GM12801 (cell line): ENCODE data around the gene VKORC1L1.

ENCODE experiments used
- TF ChIP-seq, protein P1 (sequence below): IDR thresholded peaks from one replicate; pipeline ENCODE4 v1.5.1; 2011; ENCODE audit warnings: control low read depth; ENCODE audit not compliant: insufficient read length; ENCODE audit errors: extremely low read depth

Gene VKORC1L1

DNA sequence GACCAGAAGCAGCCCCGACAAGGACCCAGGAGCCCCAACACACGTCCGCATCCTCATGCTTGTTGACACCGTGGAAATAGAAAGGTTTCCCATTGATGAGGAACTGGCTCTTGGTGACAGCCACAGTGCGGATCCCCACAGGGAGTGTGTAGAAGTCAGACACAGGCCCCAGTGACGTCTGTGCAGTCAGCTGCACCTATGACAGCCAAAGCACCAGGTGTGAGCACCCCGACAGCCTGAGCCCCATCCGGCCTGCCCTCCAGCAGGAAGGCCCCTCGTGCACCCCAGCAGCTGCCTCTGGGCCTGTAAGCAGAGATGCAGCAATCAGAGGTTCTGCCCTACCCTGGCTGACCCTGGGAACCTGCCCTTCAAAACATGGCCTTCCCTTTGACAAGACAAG, 102.0 kb downstream of the VKORC1L1 start:
- TF ChIP-seq, protein P1, sequence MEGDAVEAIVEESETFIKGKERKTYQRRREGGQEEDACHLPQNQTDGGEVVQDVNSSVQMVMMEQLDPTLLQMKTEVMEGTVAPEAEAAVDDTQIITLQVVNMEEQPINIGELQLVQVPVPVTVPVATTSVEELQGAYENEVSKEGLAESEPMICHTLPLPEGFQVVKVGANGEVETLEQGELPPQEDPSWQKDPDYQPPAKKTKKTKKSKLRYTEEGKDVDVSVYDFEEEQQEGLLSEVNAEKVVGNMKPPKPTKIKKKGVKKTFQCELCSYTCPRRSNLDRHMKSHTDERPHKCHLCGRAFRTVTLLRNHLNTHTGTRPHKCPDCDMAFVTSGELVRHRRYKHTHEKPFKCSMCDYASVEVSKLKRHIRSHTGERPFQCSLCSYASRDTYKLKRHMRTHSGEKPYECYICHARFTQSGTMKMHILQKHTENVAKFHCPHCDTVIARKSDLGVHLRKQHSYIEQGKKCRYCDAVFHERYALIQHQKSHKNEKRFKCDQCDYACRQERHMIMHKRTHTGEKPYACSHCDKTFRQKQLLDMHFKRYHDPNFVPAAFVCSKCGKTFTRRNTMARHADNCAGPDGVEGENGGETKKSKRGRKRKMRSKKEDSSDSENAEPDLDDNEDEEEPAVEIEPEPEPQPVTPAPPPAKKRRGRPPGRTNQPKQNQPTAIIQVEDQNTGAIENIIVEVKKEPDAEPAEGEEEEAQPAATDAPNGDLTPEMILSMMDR = no peak

DNA sequence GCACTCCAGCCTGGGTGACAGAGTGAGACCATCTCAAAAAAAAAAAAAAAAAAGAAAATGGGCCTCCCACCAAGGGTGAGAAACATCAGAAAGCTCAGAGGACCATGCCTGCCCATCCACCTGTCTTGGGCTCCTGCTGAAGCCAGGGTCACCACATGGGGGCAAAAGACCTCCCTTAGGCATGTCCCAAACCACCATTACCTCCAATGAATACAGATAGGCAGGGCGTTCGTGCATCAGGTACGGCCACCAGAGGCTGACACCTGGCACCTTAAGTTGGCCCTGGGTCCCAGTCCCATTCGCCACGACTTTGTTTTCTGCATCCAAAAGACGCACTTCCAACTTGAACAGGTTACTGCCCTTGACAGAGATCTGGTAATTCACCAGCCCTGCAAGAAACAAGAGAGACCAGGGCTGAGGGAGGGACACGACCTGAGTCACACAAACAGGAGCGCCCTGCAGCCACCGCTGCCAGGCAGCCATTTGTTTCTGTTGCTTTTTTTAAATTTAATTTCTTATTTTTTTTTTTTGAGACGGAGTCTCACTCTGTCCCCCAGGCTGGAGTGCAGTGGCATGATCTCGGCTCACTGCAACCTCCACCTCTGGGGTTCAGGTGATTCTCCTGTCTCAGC, 103.1 kb downstream of the VKORC1L1 start:
- TF ChIP-seq, protein P1 = no peak

DNA sequence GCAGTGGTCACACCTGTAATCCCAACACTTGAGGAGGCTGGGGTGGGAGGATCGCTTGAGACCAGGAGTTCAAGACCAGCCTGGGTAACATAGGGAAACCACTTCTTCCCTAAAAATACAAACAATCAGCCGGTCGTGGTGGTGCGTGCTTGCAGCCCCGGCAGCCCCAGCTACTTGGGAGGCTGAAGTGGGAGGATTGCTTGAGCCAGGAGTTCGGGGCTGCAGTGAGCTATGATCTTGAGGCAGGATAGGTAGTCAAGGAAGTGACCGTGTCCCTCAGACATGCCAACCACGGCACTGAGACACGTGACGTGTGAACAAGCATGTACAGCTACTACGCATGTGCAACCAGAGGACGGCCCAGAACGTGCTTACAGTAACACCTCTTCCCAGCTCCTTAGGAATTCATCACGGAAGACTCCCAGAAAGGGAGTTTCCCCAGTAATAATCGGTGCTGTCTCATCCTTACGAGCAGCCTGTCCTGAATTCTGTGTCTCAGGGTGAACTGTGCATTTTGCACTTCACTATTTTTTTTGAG, 103.9 kb downstream of the VKORC1L1 start:
- TF ChIP-seq, protein P1 = no peak

DNA sequence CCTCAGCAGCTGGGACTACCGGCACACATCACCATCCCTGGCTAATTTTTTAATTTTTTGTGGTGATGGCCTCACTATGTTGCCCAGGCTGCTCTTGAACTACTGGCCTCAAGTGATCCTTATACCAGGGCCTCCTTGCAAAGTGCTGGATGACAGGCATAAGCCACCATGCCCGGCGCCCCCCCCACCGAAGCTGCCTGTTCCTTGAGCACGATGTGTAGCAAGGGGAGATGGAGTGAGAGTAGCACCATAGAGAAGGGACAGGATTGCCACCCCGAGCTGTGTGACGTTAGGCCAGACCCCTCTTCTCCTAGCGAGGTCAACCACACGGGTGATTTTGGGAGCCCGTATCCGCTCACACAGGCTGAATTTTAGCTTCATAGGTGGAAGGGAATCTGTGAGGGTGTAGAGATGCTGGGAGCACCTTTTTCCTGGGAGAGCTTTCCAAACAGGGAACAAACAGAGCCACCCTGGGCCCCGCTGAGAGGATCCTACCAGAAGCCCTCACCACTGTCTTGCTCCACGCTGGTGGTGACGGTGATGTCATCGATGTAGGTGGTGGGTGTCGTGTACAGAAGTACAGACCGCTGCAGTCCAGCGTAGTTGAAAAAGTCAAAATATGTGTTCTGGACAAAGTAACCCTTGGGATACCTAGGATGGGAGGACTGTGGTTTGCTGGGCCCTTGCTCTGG, 106.2 kb downstream of the VKORC1L1 start:
- TF ChIP-seq, protein P1 = no peak

DNA sequence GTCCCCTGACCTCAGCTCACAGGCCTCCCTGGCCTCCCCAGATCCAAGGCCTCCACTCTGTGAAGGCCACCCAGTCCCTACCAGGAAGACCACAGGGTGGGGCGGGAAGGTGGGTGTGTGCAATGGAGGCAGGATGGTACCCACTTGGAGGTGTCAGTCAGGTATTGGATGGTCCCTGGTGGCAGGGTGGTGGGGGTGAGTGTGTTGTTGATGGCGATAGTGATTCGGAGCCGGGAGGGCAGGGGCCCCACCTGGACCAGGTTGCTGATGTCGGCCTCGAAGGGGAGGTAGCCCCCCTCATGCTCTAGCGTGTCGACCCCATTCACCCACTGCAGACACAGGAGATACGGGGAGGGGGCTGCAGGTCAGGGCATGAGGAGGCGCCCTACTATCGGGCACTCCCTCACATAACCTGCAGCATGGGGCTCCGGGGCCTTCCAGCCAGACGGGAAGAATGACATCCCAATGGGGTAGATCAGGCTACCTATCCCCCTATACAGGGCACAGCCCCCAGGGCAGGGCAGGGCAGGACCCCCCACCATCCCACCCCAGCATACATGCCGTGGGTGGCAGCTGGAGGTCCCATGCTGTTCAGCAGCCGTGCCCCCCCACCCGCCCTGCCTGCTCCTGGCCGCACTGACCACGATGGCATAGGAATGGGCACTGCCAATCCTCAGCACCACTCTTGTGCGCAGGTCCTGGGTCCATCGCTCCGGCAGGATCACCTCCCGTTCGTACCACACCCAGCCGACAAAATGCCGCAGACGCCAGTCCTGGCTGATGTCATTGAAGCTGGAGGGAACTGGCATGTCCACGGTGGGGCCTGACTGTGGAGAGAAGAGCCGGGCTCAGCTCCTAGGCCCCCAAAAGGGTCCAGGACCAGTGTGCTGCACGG, 107.0 kb downstream of the VKORC1L1 start:
- TF ChIP-seq, protein P1 = no peak

DNA sequence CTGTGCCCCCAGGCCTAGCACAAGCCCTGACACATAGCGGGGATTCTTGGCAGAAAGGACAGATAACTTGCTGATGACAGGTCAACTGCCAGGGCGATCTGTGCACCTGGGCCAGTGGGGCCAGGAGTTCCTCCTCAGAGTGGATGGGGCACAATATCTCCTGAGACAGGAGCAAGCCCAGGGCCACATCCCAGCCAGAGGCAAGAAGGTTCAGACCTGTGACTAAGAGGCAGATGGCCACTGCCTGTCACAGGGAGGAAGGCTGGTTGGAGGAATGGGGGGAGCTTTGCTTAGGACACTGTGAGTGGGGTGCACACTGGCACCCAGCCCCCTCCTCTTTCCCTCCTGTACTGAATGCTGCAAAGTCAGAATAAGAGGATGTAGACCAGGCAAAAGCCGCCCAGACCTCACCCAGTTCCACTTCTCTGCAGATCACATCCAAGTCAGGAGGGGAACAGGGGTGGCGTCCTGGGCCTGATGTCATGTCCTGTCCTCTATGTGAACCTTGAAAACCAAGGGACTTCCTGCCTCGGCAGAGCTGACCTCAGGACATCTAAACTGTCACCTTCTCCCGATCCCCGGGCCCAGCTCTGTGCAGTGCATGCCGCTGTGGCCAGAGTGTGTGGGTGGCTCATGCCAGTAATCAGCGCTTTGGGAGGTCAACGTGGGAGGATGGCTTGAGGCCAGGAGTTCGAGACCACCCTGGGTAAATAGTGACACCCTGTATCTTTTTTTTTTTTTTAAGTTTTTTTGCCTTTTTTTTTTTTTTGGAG, 107.8 kb downstream of the VKORC1L1 start:
- TF ChIP-seq, protein P1 = no peak
